ENCODE data around the gene TMEM132A. TPM values are rescaled to one million over a fixed set of nuclear protein-coding genes. Genes with fewer than 3 reads are reported as not detected.

The TMEM132A gene
- total and polyA plus RNA-seq, 10 donors, result 5.6 to 15.6 (median 10.5) TPM

DNA sequence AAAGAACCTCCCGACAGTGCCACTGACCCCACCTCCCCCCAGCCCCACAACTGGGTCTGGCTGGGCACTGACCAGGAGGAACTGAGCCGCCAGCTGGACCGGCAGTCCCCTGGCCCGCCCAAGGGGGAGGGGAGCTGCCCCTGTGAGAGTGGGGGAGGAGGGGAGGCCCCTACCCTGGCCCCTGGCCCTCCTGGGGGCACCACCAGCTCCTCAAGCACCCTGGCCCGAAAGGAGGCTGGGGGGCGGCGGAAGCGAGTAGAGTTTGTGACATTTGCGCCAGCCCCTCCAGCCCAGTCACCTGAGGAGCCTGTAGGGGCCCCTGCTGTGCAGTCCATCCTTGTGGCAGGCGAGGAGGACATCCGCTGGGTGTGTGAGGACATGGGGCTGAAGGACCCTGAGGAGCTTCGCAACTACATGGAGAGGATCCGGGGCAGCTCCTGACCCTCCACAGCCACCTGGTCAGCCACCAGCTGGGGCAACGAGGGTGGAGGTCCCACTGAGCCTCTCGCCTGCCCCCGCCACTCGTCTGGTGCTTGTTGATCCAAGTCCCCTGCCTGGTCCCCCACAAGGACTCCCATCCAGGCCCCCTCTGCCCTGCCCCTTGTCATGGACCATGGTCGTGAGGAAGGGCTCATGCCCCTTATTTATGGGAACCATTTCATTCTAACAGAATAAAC lies 12.3 kb downstream of the TMEM132A start:
- no peaks in the 10 kb centered on the region for H3K9me3 ChIP-seq
- H3K4me3 ChIP-seq, result no peak overlapping the region
- WGBS, 5 donors, result 88 to 93% (median 89%) methylated on average over 7 to 18 of the region's 18 CpGs
- intact Hi-C loops (cut with DNase I; ENCODE audit: low total_unique reads), result no loop called here
- peaks cover 3 to 59% (median 45%) of the 10 kb centered on the region in 6 donors for H3K36me3 ChIP-seq
- TF ChIP-seq, protein P1, sequence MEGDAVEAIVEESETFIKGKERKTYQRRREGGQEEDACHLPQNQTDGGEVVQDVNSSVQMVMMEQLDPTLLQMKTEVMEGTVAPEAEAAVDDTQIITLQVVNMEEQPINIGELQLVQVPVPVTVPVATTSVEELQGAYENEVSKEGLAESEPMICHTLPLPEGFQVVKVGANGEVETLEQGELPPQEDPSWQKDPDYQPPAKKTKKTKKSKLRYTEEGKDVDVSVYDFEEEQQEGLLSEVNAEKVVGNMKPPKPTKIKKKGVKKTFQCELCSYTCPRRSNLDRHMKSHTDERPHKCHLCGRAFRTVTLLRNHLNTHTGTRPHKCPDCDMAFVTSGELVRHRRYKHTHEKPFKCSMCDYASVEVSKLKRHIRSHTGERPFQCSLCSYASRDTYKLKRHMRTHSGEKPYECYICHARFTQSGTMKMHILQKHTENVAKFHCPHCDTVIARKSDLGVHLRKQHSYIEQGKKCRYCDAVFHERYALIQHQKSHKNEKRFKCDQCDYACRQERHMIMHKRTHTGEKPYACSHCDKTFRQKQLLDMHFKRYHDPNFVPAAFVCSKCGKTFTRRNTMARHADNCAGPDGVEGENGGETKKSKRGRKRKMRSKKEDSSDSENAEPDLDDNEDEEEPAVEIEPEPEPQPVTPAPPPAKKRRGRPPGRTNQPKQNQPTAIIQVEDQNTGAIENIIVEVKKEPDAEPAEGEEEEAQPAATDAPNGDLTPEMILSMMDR (IDR thresholded peaks at IDR 0.05 in 8 of 11, conservative IDR thresholded peaks at IDR 0.05 in 3 of 11), result no peak
- TF ChIP-seq POLR2A (IDR thresholded peaks at IDR 0.05) (no peak), POLR2AphosphoS5 (IDR thresholded peaks at IDR 0.05) (peak in 2 of 3 donors; percentile 22 to 52)
- H3K27me3 ChIP-seq (replicated peaks in 1 of 7), result no peaks in the 10 kb centered on the region
- peak overlapping the region in 2 of 8 donors; percentile 6 to 56 for H3K27ac ChIP-seq
- H3K4me1 ChIP-seq, result peaks cover 0 to 58% (median 24%) of the 10 kb centered on the region in 6 donors
- DNase-seq, result peak; percentile 75

DNA sequence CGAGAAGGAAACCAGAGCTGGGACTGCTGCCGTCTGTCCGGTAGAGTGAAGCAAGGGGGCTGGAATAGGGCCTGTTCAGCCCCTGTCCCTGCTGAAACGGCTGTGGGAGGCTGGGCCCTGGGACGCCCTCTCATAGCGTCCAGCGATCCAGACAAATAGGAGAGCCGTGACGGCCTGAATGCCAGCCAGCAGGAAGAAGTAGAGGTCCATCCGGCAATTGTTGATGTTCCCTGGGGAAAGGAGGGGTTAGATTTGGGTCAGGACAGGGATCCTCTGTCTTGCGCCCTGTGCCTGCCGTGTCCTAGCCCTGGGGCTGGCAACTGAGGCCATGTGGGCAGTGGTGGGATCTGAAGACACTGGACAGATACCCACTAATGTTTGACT lies 12.9 kb downstream of the TMEM132A start:
- H3K4me1 ChIP-seq, result peaks cover 3 to 58% (median 26%) of the 10 kb centered on the region in 6 donors
- TF ChIP-seq POLR2AphosphoS5 (IDR thresholded peaks at IDR 0.05), result peak in 2 of 3 donors; percentile 46 to 54
- TF ChIP-seq POLR2A (IDR thresholded peaks at IDR 0.05), result no peak
- TF ChIP-seq, protein P1 (IDR thresholded peaks at IDR 0.05 in 8 of 11, conservative IDR thresholded peaks at IDR 0.05 in 3 of 11), result no peak
- H3K27ac ChIP-seq, result peak overlapping the region in 3 of 8 donors; percentile 6 to 56 (median 23)
- whole genome bisulfite sequencing, 5 donors, result 60 to 86% (median 74%) methylated on average over 12 of the region's 12 CpGs
- no peak overlapping the region for H3K4me3 ChIP-seq
- H3K36me3 ChIP-seq, result peaks cover 3 to 64% (median 51%) of the 10 kb centered on the region in 6 donors
- no peaks in the 10 kb centered on the region for H3K27me3 ChIP-seq (replicated peaks in 1 of 7)
- H3K9me3 ChIP-seq, result no peaks in the 10 kb centered on the region
- peak; percentile 72 for DNase-seq
- intact Hi-C loops (cut with DNase I; ENCODE audit: low total_unique reads), result no loop called here

DNA sequence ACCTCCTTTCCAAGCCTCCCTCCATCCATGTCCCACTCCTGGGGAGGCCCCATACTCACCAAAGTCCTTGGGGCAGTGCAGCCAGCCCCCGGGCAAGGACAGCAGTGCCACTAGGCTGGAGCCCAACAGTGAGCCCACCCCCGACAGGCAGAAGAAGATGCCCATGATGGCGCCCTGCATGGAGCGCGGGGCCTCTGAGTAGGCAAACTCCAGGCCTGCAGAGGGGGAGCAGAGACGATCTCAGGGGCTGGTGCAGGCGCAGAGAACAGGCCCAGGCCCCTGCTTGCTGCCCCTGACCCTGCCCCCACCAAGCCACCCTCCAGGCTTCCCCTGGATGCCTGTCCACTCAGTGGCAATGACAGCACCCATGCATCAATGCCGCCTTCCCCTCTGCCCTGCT lies 13.6 kb downstream of the TMEM132A start:
- Histone ChIP-seq H3K27ac (peak overlapping the region in 2 of 8 donors; percentile 1 to 23), H3K4me3 (no peak overlapping the region), H3K9me3 (no peaks in the 10 kb centered on the region), H3K4me1 (peaks cover under 1 to 58% (median 25%) of the 10 kb centered on the region in 6 donors), H3K27me3 (replicated peaks in 1 of 7) (no peaks in the 10 kb centered on the region), H3K36me3 (peaks cover 3 to 71% (median 55%) of the 10 kb centered on the region in 6 donors)
- TF ChIP-seq POLR2A (IDR thresholded peaks at IDR 0.05) (no peak), POLR2AphosphoS5 (IDR thresholded peaks at IDR 0.05) (peak in 2 of 3 donors; percentile 14 to 52)
- TF ChIP-seq, protein P1 (IDR thresholded peaks at IDR 0.05 in 8 of 11, conservative IDR thresholded peaks at IDR 0.05 in 3 of 11), result no peak
- intact Hi-C loops (cut with DNase I; ENCODE audit: low total_unique reads), result no loop called here
- 83 to 95% (median 93%) methylated on average over 2 to 8 of the region's 8 CpGs for WGBS, 5 donors
- peak; percentile 70 for DNase-seq

DNA sequence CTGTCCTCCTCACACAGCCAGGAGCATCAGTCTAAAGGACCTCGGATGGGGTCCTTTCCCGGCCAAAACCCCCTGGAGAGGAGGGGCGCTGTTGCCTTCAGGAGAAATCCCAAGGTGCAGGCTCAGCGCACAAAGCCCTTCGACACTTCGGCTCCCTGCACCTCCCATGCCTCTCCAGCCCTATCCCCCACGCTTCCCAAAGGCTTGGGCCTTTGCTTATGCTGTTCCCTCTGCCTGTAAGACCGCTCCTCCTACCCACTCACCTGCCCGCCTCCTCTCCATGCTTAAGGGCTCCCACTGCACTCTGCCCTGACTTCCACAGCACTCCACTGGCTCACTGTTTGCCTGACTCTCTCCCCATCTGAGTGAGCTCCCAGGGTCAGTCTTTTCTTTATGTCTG lies 14.2 kb downstream of the TMEM132A start:
- Histone ChIP-seq H3K4me3 (no peak overlapping the region), H3K27ac (no peak overlapping the region), H3K27me3 (replicated peaks in 1 of 7) (no peaks in the 10 kb centered on the region), H3K36me3 (peaks cover 3 to 78% (median 58%) of the 10 kb centered on the region in 6 donors), H3K9me3 (no peaks in the 10 kb centered on the region), H3K4me1 (peaks cover 0 to 58% (median 26%) of the 10 kb centered on the region in 6 donors)
- no peak for DNase-seq
- intact Hi-C loops (cut with DNase I; ENCODE audit: low total_unique reads), result no loop called here
- 92 to 96% (median 93%) methylated on average over 9 of the region's 9 CpGs for WGBS, 5 donors
- TF ChIP-seq POLR2A (IDR thresholded peaks at IDR 0.05), result no peak

Measured in spleen (tissue), 11 donors.